ENCODE results near the gene DYNLL1.
"Not testable (repeated sequence)": the region's sequence is repeated elsewhere in the genome, so short reads cannot be mapped to it uniquely, and the experiment has no call there.

GRCh38 chr12:120519324-120519723 is 23.4 kb downstream of the DYNLL1 start:
- TF ChIP-seq CTCF (conservative IDR thresholded peaks at IDR 0.05 in 1 of 2, IDR thresholded peaks at IDR 0.05 in 1 of 2; ENCODE audit: extremely low read depth in 1 of 2, insufficient read depth in 1 of 2, low read depth in 1 of 2, low read length in 2 of 2); EZH2 (IDR thresholded peaks at IDR 0.05; ENCODE audit: borderline replicate concordance, low read length): not testable (repeated sequence)
